ENCODE results near the gene PABPC1L. TPM values are rescaled to one million over a fixed set of nuclear protein-coding genes. Genes with fewer than 3 reads are reported as not detected.

PABPC1L gene
- total RNA-seq, 6 experiments from 2014 or later = 8.7 to 40.2 (median 27.7) TPM

GRCh38 chr20:44973053-44973452 lies 63.2 kb downstream of the PABPC1L start:
- intact Hi-C loops (cut with DNase I) = no loop called here
- ATAC-seq (no peak), DNase-seq (no peak)
- WGBS (ENCODE audit: insufficient coverage, low coverage, low lambda C conversion rate, missing lambda C conversion rate) = 68% methylated on average over 2 of the region's 2 CpGs
- no peaks in the 10 kb centered on the region for H3K9me3 ChIP-seq
- no peak overlapping the region for H3K4me3 ChIP-seq
- H3K27me3 ChIP-seq = no peaks in the 10 kb centered on the region
- peaks cover 0 to 8% (median 0%) of the 10 kb centered on the region in 4 donors for H3K4me1 ChIP-seq
- TF ChIP-seq, protein P1, sequence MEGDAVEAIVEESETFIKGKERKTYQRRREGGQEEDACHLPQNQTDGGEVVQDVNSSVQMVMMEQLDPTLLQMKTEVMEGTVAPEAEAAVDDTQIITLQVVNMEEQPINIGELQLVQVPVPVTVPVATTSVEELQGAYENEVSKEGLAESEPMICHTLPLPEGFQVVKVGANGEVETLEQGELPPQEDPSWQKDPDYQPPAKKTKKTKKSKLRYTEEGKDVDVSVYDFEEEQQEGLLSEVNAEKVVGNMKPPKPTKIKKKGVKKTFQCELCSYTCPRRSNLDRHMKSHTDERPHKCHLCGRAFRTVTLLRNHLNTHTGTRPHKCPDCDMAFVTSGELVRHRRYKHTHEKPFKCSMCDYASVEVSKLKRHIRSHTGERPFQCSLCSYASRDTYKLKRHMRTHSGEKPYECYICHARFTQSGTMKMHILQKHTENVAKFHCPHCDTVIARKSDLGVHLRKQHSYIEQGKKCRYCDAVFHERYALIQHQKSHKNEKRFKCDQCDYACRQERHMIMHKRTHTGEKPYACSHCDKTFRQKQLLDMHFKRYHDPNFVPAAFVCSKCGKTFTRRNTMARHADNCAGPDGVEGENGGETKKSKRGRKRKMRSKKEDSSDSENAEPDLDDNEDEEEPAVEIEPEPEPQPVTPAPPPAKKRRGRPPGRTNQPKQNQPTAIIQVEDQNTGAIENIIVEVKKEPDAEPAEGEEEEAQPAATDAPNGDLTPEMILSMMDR (IDR thresholded peaks at IDR 0.05) = no peak
- no peak for TF ChIP-seq POLR2A (IDR thresholded peaks at IDR 0.05)
- peaks cover 0 to 38% (median 13%) of the 10 kb centered on the region in 4 donors for H3K36me3 ChIP-seq
- no peak overlapping the region for H3K27ac ChIP-seq

- H3K27me3 ChIP-seq = no peaks in the 10 kb centered on the region
- WGBS (ENCODE audit: insufficient coverage, low coverage, low lambda C conversion rate, missing lambda C conversion rate) = 97% methylated on average over 3 of the region's 4 CpGs
- TF ChIP-seq, protein P1 (IDR thresholded peaks at IDR 0.05) = no peak
- no peak for TF ChIP-seq POLR2A (IDR thresholded peaks at IDR 0.05)
- peaks cover 0 to 3% (median 0%) of the 10 kb centered on the region in 4 donors for H3K4me1 ChIP-seq
- intact Hi-C loops (cut with DNase I) = no loop called here
- no peak overlapping the region for H3K27ac ChIP-seq
- no peak for ATAC-seq
- no peak for DNase-seq
- no peaks in the 10 kb centered on the region for H3K9me3 ChIP-seq
- H3K4me3 ChIP-seq = no peak overlapping the region
- H3K36me3 ChIP-seq = peaks cover 0 to 45% (median 13%) of the 10 kb centered on the region in 4 donors
Measured at GRCh38 chr20:44976698-44977097, 66.8 kb downstream of the PABPC1L start.

DNA sequence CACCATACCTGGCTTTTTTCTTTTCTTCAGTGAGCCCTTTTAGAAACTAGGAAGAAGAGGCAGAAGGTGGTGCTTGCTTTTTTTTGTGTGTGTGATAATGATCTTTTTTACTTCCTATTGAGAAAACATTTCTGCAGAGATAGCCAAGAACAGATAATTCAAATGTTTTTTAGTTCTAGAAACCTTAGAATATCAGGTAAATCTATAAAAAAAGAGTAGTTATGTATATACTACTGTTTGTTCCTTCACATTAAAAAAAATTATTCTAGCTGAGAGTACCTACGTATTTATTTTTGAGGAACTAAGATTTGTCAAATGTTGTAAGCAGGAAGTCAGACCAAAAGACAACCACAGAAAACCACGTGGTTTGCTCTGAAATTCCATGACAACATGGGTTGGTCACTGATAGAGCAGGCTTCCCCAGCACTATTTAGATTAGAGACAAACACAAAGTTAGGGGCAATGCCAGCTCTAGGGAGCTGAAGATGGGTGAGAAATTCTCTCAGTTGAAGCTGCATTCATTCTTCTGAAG lies 69.3 kb downstream of the PABPC1L start:
- no peaks in the 10 kb centered on the region for H3K27me3 ChIP-seq
- peaks cover 0 to 3% (median 0%) of the 10 kb centered on the region in 4 donors for H3K4me1 ChIP-seq
- intact Hi-C loops (cut with DNase I) = no loop called here
- ATAC-seq (peak; percentile 57 to 82 (median 66)), DNase-seq (no peak)
- peaks cover 0 to 34% (median 11%) of the 10 kb centered on the region in 4 donors for H3K36me3 ChIP-seq
- 31% methylated on average over 2 of the region's 2 CpGs for WGBS (ENCODE audit: insufficient coverage, low coverage, low lambda C conversion rate, missing lambda C conversion rate)
- H3K9me3 ChIP-seq = no peaks in the 10 kb centered on the region
- H3K27ac ChIP-seq = peak overlapping the region in 2 of 3 donors; percentile 14 to 34
- TF ChIP-seq, protein P1 (IDR thresholded peaks at IDR 0.05) = no peak
- no peak for TF ChIP-seq POLR2A (IDR thresholded peaks at IDR 0.05)
- no peak overlapping the region for H3K4me3 ChIP-seq

- intact Hi-C loops (cut with DNase I) = no loop called here
- DNase-seq (no peak), ATAC-seq (no peak)
- H3K27ac ChIP-seq = no peak overlapping the region
- no peaks in the 10 kb centered on the region for H3K27me3 ChIP-seq
- WGBS (ENCODE audit: insufficient coverage, low coverage, low lambda C conversion rate, missing lambda C conversion rate) = 65% methylated on average over 8 of the region's 8 CpGs
- peaks cover 0 to 3% (median 0%) of the 10 kb centered on the region in 4 donors for H3K4me1 ChIP-seq
- no peaks in the 10 kb centered on the region for H3K9me3 ChIP-seq
- no peak overlapping the region for H3K4me3 ChIP-seq
- TF ChIP-seq, protein P1 (IDR thresholded peaks at IDR 0.05) = no peak
- no peak for TF ChIP-seq POLR2A (IDR thresholded peaks at IDR 0.05)
- H3K36me3 ChIP-seq = peaks cover 0 to 21% (median 3%) of the 10 kb centered on the region in 4 donors
Measured at GRCh38 chr20:44981736-44982406, 72.0 kb downstream of the PABPC1L start.
